HG02678 (cell line): ENCODE results near the gene TRPV6.

Source experiments
- ATAC-seq: cut with Tn5 transposase; IDR thresholded peaks from one replicate; pipeline ENCODE4 v1.9.1; 2021; ENCODE audit warnings: mild to moderate bottlenecking, moderate library complexity; ENCODE audit not compliant: unreplicated experiment

Gene TRPV6

DNA sequence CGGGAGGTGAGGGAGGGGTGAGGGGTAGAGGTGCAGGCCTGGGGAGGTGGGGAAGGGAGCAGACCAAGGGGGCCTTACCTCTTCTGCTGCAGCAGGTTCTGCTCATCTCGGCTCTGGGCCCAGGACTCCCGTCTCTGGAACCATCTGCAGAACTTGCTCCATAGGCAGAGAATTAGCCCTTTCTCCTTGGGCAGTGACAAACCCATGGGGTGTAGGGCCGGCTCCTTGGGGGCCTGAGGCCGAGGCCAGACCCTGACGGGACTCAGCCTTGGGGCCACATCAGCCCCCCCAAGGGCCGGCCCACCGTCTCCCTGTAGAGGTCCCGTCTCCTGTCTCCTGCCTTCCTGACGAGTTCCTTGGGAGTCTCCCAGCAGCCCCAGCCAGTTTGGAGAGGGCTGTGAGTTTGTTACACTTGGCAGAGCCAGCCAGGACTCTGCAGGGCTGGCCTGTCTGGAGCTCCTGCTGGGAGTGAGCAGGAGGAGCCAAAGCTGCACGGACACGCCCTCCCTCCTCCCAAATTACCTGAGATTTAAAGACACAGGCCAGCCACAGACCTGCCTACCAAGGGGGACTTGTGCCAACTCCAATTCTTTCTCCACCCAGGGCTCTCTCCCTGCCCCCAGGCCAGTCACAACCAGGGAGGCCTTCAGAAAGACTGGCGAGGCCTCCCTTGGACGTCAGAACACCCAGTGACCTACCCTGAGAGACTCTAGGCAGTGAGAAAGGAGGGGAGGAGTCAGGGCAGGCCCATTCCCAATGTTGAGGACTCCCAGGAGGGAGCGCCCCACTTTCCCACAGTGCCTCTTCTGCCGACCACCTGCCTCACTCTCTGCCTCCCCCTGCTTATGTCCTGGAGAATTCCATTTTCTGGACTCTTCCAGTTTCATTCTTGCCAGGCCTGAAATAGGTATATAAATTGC lies at the start of gene TRPV6:
TSS of gene TRPV6 (minus strand) at position 435 of the 920 bp plus-strand sequence.
- ATAC-seq, result no peak

DNA sequence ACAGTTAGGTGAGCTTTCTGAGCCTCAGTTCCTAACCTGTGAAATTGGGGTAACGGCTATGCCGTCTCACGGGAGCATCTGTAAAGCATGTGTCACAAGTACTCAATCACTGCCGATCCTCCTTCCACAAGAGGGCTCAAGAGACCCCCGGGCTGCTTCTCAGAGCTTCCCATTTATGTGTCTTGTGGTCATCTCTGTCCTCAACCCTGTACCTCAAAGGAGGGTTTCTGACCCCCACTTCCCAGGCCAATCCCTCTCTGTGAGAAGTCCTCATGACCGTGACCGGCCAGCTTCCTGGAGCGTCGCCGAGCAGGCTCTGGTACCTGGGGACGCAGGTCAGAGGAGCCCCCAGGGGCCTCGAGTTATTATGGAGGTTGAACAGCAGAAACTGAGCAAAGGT lies 48.5 kb upstream of the TRPV6 start:
- no peak for ATAC-seq

DNA sequence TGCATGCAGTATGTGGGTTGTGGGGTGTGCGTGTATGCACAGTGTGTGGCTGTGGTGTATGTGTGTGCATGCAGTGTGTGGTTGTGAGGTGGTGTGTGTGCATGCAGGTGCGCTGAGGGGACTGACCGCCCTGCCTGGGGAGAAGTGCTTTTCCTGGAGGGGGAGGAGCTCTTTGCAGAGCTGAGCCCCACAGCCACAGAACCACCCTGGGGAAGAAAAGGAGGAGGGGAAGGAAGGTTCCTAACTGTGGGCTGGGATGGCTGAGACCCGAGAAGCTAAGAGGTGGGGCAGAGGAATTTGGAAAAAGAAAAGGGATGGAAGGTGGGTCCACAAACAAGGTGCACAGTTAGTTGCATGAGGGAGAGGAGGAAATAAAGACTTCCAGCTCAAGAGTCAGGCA lies 48.1 kb upstream of the TRPV6 start, which contains the start of gene TRPV5:
TSS of gene TRPV5 (minus strand) at position 123 of the 400 bp plus-strand sequence. CDS start 287 bp downstream, outside the sequence.
- no peak for ATAC-seq

DNA sequence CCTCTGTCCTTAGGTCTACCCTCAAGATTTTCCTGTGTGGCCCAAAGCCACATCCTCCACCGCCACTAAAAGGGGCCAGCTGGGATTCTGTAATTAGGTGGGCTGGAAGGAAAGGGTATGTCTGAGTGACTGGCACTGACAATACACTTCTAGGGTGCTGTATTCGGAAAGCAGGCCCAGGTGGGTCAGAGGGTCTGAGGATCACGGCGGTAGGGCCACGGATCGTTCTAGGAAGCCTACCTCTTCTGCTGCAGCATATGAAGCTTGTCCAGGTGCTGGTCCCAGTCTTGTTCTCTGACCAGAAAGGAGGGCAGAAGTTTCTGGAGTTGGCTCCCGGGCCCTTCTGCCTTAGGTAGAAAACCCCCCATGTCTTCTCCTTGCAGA lies 47.5 kb upstream of the TRPV6 start:
- no peak for ATAC-seq

DNA sequence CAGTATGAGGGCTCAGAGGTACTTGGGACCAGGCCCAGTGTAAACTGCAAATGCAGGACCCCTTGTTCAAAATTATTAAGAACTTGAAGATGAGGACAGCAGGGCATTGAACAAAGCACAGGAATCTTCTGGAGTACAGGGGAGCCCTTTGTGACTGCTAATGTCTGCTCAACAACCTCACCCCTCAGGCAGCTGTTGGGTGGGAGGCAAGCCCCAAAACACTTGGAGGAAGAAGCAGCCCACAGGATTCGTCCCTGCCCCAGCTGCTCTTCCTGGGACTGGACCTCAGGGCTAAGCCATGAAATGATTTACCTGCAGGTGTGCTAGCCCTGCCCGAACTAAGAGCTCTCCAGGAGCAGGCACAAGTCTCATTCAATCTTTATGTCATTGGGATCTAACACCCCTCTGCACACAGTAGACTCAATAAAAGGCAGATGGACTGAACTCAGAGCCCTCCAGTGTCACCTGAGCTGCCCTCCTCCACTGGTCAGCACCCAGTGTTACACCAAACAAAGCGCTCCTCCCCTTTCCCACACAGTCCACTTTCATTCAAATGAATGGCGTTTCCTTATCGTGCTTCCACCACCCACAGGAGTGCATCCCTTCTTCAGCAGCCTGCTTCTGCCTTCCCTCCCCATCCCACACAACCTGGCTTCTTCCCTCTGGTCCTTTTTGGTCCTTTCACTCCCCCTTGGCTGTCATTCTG lies 47.0 kb upstream of the TRPV6 start:
- no peak for ATAC-seq

DNA sequence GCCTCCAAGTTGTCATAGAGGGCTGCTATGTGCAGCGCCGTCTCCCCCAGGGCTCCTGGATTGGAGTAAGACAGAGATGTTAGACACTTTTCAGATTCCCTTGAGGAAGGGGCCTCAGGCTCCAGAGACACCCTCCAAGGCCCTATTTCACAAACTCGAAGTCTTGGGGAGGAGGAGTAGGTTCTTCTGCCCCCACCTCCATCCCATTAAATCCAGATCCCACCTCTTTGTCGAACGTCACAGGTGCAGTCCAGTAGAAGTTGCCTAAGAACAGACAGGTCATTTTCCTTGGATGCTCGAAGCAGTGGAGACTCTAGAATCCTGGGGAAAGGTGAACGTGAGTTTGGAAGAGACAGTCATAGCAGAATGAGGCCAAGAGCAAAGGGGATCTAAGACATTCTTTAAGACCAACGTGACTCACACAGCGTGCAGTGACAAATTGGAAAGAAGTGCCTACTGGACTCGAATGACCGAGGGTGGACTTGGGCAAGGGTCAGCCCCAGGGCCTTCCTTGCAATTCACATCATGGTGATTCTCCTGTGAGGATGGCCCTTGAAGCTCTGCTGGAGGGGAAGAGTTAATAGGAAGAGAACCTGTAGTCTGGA lies 44.7 kb upstream of the TRPV6 start:
- no peak for ATAC-seq

DNA sequence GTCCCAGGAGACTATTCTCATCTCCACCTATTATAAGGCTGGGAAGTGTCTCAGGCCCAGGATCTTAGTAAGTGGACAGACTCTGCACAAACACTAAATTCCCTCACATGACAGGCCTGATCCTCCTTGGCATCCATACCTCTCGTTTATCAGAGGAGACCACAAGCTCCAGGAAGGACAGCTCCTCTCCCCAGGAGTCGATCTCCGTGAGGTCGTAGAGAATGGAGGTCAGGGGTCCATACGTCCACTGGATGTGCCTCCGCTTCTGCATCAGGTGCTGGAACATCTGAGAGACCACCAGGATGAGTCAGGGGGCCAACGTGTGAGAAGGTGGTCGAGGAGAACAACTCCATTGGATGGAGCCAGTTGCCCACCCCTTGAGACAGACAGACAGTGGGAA lies 42.4 kb upstream of the TRPV6 start:
- ATAC-seq, result no peak

DNA sequence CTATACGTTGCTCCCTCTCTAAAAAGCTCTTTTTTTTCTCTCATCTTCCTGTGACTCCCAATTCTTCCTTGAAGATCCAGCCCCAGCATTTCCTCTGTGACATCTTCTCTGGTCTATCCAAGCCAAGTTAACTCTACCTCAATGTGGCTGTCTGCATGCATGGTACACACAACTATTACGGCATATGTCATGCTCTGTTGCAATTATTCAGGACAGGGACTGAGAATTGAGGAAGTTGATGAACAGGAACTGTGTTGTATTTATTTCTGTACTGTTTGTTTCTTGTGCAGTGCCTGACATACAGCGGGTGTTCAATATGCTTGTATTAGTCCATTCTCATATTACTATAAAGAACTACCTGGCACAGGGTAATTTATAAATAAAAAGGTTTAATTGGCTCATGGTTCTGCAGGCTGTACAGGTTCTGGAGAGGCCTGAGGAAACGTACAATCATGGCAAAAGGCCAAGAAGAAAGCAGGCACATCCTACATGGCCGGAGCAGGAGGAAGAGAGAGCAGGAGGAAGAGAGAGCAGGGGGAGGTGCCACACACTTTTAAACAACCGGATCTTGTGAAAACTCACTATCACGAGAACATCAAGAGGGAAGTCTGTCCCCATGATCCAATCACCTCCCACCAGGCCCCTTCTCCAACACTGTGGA lies 41.7 kb upstream of the TRPV6 start:
- ATAC-seq, result no peak

DNA sequence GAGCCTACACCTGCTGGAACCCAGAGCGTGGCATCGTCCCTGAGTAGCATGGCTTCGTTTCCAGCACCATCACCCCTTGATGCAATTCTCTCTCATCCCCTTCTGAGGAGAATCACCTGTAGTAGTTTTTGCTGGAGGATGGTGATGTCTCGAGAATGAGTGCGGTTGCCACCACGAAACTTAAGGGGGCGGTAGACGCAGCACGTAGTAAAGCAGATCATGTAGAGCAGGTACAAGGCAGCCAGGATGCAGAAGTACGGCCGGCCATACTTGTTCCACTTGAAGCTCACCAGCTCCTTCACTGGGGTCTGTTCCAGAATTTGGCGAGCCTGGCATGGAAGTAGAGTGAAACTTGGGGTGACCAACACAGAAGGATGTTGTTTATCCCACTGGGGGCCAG lies 39.9 kb upstream of the TRPV6 start:
- ATAC-seq, result no peak

DNA sequence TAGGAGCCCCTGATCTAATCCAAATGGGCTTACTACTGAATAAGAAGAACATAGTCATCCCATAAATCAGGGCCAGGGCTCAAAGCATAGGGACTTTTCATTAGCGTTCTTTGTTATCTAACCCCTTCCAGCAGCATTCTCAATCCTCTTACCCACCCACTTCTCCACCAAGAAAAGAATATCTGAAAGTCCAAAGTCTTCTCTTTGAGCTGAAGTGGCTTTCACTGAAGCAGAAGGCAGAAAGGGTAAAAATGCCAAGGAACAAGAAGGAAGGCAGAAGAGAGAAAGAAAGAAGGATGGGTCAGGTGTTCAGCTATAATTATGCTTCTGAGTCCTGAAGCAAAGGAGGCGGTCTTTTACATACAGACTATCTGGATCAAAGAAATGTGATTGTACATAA lies 37.8 kb upstream of the TRPV6 start:
- no peak for ATAC-seq

DNA sequence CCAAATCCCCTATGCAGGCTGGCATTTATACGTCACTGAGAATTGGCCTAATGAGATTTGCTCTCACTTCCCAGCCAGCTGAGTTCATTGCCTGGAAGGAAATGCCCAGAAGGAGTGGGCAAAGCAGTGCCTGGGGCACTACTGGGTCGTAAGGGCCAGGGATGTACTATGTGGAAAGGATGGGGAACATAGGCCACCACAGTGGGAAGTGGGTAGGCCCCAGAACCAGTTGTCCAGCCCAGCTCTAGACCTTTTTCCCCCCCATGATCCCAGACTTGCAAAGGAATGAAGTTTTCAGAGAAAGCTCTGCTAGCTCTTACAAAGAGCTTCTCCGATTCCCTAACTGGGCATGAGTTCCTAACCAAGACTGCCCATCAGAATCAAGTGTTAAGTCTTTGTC lies 34.1 kb upstream of the TRPV6 start:
- ATAC-seq, result no peak

DNA sequence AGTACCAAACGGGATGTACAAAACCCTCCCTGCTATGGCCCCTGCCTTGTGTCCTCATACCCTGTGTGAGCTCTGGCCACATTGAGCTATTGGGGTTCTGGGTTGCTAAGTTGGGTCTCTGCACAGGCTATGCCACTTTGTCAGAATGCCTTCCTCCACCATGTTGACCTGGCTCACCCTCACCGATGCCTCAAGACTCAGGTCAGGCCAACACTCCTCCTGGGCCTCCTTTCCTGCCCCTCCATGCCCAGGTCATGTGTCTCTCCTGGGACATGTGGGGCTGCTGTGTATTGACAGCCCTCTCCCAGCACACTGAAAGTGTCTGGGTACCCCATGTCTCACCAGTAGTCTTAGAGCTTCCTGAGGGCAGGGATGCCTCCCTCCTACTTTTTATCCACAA lies 33.4 kb upstream of the TRPV6 start:
- ATAC-seq, result no peak

DNA sequence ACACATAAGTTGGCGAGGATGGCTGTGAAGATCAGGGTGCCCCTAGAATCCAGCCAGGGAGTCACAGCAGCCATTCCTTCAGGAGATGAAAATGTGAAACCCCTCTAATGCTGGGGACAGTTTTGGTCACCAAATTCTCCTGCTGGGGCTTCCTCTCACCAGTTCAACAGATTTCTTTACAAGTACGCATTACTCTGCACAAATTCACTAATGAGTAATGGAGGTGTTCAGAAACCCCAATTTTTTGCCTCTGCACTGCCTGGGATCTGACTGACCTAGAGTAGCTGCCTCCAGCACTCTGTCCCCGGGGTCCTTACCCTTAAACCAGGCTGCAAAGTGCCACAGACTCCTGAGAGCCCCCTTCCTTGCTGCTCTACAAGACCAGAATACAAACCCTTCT lies 31.9 kb upstream of the TRPV6 start:
- no peak for ATAC-seq

DNA sequence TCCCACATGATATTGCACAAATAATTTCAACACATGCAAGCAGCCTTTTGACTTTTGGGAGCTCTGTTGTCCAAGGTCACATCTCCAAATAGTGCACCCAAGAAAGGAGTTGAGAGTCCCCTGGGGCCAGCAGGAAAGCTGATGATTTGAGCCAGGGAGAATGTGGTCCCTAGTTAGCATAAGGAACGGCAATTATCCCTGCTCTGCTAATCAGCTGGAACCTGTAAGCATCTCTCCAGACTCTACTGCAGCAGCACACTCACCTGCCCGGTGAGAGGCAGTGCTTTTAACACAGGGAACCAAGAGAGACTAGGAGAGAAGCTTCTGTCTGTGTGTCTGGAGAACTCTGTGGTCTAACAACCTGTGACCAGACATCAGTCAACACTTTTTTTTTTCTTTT lies 31.0 kb upstream of the TRPV6 start:
- no peak for ATAC-seq

DNA sequence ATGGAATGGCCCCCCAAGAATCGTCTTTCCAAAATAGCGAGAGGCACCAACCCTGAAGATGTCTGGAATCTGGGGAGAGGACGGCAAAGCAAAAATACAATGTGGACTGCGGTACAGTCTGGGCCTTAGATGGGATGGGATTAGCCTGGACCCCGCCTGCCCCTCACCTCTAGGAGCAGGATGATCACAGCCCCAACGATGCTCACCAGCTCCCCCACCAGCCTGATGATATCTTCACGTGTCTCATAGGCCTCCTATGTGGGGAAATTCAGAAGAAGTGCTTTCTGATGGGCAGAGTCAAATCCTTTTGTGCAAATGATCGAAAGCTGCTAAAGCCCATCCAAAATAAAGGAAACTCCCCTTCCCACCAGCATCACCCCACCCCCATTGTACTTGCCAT lies 29.8 kb upstream of the TRPV6 start:
- ATAC-seq, result no peak

DNA sequence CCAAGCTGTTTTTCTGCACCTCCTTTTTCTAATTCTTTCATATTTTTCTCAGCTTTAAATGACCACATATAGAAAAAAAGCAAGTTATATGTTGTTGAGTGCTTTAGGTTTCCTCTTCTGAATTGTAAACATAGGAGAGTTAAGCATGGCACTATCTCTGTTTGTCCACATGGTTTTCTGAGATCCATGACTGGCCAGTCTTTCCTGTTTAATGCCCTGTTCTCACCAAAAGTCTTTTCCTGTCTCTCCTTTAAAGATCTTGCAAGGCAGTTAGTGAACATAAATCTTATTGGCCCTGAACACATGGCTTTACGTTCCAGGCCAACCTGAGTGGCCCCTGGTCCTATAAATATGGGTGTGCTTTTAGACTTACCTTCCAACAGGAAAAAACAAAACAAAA lies 28.6 kb upstream of the TRPV6 start:
- ATAC-seq, result no peak

DNA sequence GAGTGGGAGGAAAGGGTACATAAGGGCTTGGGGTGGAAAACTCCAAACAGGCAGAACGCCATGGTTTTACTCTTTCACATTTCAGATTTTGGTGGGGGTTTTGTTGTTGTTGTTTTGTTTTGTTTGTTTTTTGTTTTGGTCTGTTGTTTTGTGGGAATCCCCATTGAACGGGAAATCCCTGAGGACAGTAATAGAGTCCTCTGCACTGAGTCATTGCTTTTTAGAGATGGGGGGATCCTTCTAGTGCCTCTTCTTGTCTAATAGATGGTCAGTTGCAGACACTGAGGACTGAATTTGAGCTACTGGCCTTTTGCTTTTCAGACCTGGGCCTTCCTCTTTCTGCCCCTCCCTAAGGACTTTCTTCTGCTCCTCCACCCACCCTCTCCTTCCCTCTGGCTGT lies 28.0 kb upstream of the TRPV6 start:
- no peak for ATAC-seq

DNA sequence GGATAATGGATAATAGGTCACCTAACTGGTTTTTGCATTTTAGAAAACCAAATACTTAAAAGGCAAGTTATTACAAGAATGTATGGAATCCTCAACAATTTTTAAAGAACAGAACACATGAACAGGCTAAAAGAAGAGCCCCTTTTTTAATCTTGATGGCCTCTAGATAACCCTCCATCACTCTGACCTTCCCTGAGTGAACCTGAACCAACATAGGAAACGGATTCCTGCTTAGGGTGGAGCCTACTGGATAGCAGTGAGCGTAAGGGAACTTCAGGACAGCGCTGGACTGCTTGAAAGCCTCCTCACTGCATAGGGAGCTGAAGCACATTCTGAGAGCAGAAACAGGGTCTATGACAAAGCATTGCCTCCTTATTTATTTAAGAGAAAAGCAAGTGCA lies 27.5 kb upstream of the TRPV6 start:
- no peak for ATAC-seq

DNA sequence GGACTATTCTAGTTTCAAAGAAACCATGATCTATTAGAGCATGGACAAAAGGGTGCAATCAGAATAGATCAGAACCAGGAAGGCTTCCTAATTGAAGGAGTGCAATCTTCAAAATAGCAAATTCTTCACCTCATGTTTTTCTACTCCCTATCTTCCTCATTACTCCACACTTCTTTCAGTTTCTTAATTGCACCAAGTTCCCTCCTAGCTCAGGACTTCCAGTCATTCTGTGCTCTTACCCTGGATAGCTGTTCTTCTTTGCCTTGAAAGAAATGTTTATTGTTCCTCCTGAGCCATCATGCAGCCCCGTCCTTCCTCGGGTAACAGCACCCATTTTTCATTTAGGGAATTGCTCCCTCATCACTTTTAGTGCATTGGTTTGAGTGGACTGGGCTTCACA lies 24.9 kb upstream of the TRPV6 start:
- ATAC-seq, result no peak

DNA sequence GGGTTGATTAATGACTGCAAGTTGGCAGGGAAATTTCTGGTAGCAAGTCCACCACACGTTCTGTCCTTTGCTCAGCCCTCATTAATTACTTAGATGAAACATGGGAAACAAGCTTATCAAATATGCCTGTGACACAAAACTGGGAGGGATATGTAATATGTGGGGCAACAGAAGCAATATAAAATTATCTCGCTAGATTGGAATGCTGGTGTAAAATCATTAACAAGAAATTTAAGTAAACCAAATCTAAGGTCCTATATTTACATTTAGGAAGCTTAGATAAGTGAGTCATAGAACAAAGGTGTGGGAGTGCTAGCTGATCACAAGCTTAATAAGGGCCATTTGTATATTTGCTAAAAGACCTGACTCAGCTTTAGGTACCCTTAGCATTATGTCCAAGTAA lies 24.5 kb upstream of the TRPV6 start:
- ATAC-seq, result no peak
